ENCODE results near the gene TRAF3. TPM values are rescaled to one million over a fixed set of nuclear protein-coding genes. Genes with fewer than 3 reads are reported as not detected.
"Not testable (repeated sequence)": the region's sequence is repeated elsewhere in the genome, so short reads cannot be mapped to it uniquely, and the experiment has no call there.

The TRAF3 gene
- total RNA-seq, 1 experiment from 2014 or later, result 49.3 TPM

GRCh38 chr14:102873546-102874061 is 96.4 kb downstream of the TRAF3 start:
- Histone ChIP-seq H3K36me3 (ENCODE audit: insufficient read depth, low read length, poor library complexity, severe bottlenecking) (peaks cover 34% of the 10 kb centered on the region), H3K9me3 (ENCODE audit: low read depth, low read length, poor library complexity, severe bottlenecking) (no peaks in the 10 kb centered on the region), H3K4me1 (ENCODE audit: insufficient read depth, low read length, poor library complexity, severe bottlenecking) (no peaks in the 10 kb centered on the region), H3K27ac (ENCODE audit: low read depth, low read length, poor library complexity, severe bottlenecking) (no peak overlapping the region), H3K4me3 (ENCODE audit: low read depth, low read length, poor library complexity, severe bottlenecking) (no peak overlapping the region), H3K27me3 (replicated peaks; ENCODE audit: insufficient read depth, low read depth, low read length, poor library complexity) (no peaks in the 10 kb centered on the region)
- no peak for DNase-seq (ENCODE audit: low spot score)
- ChIA-PET POLR2A (ENCODE audit: low non-redundant PET) (no interaction called here), CTCF (no interaction called here)
- TF ChIP-seq CTCF (conservative IDR thresholded peaks at IDR 0.05; ENCODE audit: low read depth, low read length) (no peak), EZH2 (IDR thresholded peaks at IDR 0.05; ENCODE audit: borderline replicate concordance, low read depth, low read length, poor library complexity, severe bottlenecking) (no peak)
- BruUV-seq (replicated peaks), result no TSS peak
- intact Hi-C loops (cut with micrococcal nuclease; ENCODE audit: unreplicated experiment), result no loop called here

- TF ChIP-seq CTCF (conservative IDR thresholded peaks at IDR 0.05; ENCODE audit: low read depth, low read length), result no peak
- Histone ChIP-seq H3K9me3 (ENCODE audit: low read depth, low read length, poor library complexity, severe bottlenecking) (no peaks in the 10 kb centered on the region), H3K4me3 (ENCODE audit: low read depth, low read length, poor library complexity, severe bottlenecking) (no peak overlapping the region), H3K36me3 (ENCODE audit: insufficient read depth, low read length, poor library complexity, severe bottlenecking) (peaks cover 34% of the 10 kb centered on the region), H3K27me3 (replicated peaks; ENCODE audit: insufficient read depth, low read depth, low read length, poor library complexity) (no peaks in the 10 kb centered on the region), H3K4me1 (ENCODE audit: insufficient read depth, low read length, poor library complexity, severe bottlenecking) (no peaks in the 10 kb centered on the region), H3K27ac (ENCODE audit: low read depth, low read length, poor library complexity, severe bottlenecking) (no peak overlapping the region)
- no TSS peak for BruUV-seq (replicated peaks)
- ChIA-PET CTCF (no interaction called here), POLR2A (ENCODE audit: low non-redundant PET) (no interaction called here)
- intact Hi-C loops (cut with micrococcal nuclease; ENCODE audit: unreplicated experiment), result no loop called here
- DNase-seq (ENCODE audit: low spot score), result no peak
Observed at GRCh38 chr14:102875652-102876051, 98.4 kb downstream of the TRAF3 start.

- H3K36me3 ChIP-seq (ENCODE audit: insufficient read depth, low read length, poor library complexity, severe bottlenecking), result peaks cover 24% of the 10 kb centered on the region
- H3K27ac ChIP-seq (ENCODE audit: low read depth, low read length, poor library complexity, severe bottlenecking); POLR2A ChIA-PET (ENCODE audit: low non-redundant PET); DNase-seq (ENCODE audit: low spot score); intact Hi-C loops (cut with micrococcal nuclease; ENCODE audit: unreplicated experiment); H3K27me3 ChIP-seq (replicated peaks; ENCODE audit: insufficient read depth, low read depth, low read length, poor library complexity); H3K4me3 ChIP-seq (ENCODE audit: low read depth, low read length, poor library complexity, severe bottlenecking); CTCF ChIA-PET; BruUV-seq (replicated peaks); H3K4me1 ChIP-seq (ENCODE audit: insufficient read depth, low read length, poor library complexity, severe bottlenecking); H3K9me3 ChIP-seq (ENCODE audit: low read depth, low read length, poor library complexity, severe bottlenecking): not testable (repeated sequence)
Observed at GRCh38 chr14:102877511-102877910, 100.3 kb downstream of the TRAF3 start.

- DNase-seq (ENCODE audit: low spot score), result no peak
- ChIA-PET CTCF (no interaction called here), POLR2A (ENCODE audit: low non-redundant PET) (no interaction called here)
- Histone ChIP-seq H3K27me3 (replicated peaks; ENCODE audit: insufficient read depth, low read depth, low read length, poor library complexity) (no peaks in the 10 kb centered on the region), H3K27ac (ENCODE audit: low read depth, low read length, poor library complexity, severe bottlenecking) (no peak overlapping the region), H3K36me3 (ENCODE audit: insufficient read depth, low read length, poor library complexity, severe bottlenecking) (peaks cover 18% of the 10 kb centered on the region), H3K4me3 (ENCODE audit: low read depth, low read length, poor library complexity, severe bottlenecking) (no peak overlapping the region), H3K4me1 (ENCODE audit: insufficient read depth, low read length, poor library complexity, severe bottlenecking) (no peaks in the 10 kb centered on the region), H3K9me3 (ENCODE audit: low read depth, low read length, poor library complexity, severe bottlenecking) (no peaks in the 10 kb centered on the region)
- intact Hi-C loops (cut with micrococcal nuclease; ENCODE audit: unreplicated experiment), result no loop called here
- BruUV-seq (replicated peaks), result no TSS peak
- TF ChIP-seq CTCF (conservative IDR thresholded peaks at IDR 0.05; ENCODE audit: low read depth, low read length) (no peak), EZH2 (IDR thresholded peaks at IDR 0.05; ENCODE audit: borderline replicate concordance, low read depth, low read length, poor library complexity, severe bottlenecking) (no peak)
Observed at GRCh38 chr14:102878174-102878969, 101.1 kb downstream of the TRAF3 start.

All from A673 (cell line).